Measurements from ENCODE around the gene PUS3. TPM values are rescaled to one million over a fixed set of nuclear protein-coding genes. Genes with fewer than 3 reads are reported as not detected.
"Not testable (repeated sequence)": the region's sequence is repeated elsewhere in the genome, so short reads cannot be mapped to it uniquely, and the experiment has no call there.

The PUS3 gene
- total RNA-seq, 1 donor from 2014 or later: 7.8 TPM

- no peak for DNase-seq
Measured at GRCh38 chr11:125916683-125917347, 13.8 kb upstream of the PUS3 start.

- not testable (repeated sequence) for DNase-seq
Measured at GRCh38 chr11:125914601-125915000, 11.6 kb upstream of the PUS3 start.

DNA sequence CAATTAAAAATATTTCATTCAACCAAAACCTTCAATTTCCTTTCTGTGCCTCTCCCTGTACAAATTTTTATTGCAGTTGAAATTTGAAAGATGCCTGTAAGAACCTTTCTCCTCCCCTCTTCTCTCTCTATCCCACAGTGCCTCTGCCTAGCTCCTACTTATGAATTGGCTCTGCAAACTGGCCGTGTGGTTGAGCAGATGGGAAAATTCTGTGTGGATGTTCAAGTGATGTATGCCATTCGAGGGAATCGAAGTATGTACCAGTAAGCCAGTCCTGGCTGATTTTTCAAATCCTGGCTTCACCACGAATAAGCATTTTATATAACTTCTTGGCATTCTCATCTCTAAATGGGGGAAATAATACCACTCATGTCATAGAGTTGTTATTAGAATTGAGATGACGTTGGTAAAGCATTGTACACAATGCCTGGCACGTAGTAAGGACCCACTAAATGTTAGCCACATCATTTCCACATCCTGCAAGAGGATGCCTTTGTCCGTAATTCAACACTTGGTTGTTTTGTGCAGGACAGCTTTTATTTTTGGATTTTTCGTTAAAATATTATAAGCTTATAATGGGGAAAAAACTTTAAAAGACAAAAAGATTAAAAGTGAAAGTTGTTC, 7.3 kb upstream of the PUS3 start:
- no peak for DNase-seq

DNA sequence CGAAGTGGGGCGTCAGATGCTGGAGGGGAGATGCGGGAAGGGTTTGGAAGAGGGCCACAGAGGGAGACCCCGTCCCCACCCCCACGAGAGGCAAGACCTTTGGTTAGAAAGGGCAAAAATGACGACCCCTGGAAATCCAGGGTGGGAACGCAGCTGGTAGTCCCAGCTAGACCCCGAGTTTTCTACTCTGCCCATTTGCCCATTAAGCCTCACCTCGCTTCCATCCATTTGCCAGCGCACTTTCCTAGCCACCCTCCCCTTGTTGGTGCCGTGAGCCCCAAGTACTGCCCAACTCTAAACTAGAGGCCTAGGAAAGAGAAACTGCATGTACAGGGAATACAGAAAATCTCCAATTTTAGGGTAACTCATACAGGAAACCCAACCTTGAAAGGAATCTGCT, 1.7 kb upstream of the PUS3 start:
- DNase-seq: no peak

GRCh38 chr11:125903711-125904659, 979 bp upstream of the PUS3 start, which contains the start of gene DDX25:
TSS of gene DDX25 (plus strand) at chr11:125904508. CDS start at chr11:125904518, 10 bp downstream.
- no peak for DNase-seq

GRCh38 chr11:125902277-125902926, 604 bp downstream of the PUS3 start:
- DNase-seq: no peak

GRCh38 chr11:125901872-125902271, 1.1 kb downstream of the PUS3 start:
- DNase-seq: no peak

DNA sequence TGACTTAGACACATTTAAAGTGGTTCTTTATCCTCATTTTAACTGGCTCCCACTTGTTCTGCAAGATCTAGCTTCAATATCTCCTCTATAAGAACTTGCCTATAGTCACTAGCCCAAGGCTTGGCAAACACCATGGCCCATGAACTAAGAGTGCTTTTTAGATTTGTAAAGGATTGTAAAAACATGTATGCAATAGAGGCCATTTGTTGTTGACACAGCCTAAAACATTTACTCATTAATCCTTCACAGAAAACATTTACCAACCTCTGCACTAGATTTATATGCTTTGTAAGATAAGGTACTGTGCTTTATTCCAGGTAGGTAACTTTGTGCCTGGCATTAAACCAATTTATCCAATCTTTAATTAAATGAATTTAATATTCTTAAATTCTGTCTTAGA, 10.0 kb downstream of the PUS3 start:
- no peak for DNase-seq

GRCh38 chr11:125892071-125892470, 10.9 kb downstream of the PUS3 start:
- no peak for DNase-seq

DNA sequence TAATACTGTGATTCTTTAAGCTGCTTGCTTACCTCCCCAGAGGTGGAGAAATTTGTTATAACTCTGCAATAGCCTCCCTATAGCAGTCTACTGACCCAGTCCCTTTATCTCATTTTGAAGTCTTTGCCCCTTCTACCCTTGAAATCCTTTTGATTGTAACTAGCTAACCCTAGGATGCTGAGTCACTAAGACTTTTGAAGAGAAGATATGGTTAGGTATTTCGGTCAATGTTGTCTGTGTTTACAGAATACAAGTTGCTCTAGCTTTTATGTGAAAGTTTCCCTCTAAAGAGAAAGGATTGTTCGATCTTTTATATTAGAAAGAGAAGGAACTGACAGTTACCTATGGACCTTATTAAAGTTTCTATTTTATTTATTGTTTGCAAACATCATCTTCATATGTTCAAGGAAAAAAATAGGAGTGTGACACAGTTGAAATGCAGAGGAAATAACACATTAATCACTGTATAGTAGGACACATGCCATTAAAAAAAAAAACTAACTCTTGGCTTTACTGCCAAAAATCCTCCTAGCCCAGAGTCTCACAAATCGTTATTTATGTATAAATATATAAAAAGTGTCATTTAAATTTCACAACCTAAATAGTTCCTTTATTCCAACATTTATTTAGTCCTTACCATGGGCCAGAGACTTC, 12.4 kb downstream of the PUS3 start:
- no peak for DNase-seq

DNA sequence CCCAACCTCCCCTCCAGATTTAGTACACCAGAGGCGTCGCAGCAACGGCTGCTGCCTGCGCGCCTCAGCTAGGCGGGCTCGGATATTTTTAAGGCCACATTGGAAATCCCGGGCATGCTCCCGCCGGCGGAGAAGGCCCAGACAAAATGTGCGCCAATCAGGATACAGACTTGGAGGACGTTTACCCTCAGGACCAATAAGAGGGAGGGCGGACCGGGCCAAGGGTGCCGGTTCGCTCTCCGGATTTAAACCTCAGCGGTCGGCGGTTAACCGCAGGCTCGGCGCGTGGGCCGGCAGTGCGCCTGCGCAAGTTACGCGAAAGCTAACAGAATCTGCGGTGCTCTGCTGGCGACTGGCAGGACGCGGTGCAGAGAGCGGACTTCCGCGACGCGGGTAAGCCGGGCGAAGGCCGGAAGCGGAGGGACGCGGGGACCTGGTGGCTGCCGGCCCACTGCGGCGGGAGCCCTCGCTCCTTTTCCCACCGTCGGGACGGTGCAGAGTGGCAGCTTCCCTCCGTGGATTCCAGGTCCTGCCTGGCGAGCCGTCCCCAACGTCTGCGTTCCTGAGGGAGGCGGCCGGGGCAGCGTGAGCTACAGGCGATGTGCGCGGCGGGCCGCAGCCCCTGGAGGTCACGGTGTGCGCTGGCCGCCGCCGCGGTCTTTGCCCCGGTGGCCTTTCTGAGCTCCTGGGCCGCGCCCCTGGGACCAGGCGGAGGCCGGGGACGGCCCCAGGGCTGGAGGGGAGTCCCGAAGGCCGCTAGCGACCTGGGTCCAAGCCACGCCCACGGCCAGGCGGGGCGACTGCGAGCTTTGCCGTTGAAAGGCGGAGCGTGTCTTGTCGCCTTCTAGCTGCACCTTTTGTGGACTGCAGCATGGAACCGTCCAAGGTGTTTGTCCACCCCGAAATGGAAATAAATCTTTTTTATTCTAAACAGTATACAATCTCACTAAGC, 15.4 kb downstream of the PUS3 start, which contains the start of gene HYLS1:
TSS of gene HYLS1 (plus strand) at position 296 of the 952 bp plus-strand sequence. CDS start 11,701 bp downstream, outside the sequence.
- peak; percentile 94 for DNase-seq

DNA sequence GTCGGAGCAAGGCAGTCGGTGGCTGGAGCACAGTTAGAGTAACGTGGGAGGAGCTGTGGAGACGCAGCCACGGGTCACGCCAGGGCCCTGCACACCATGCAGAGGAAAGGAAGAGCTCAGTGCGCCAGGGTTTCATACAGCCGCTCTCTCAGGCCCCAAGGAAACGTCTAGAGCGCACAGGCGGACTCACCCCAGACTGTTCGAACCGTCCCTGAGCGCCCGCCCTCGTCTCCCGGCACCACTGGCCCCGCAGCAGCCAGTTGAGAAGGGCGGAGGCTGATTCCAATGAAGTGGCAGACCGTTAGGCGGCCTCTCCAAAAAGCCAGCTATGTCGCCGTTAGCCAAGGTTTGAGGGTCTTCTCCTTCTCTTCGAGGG, 16.0 kb downstream of the PUS3 start:
- no peak for DNase-seq

GRCh38 chr11:125883375-125883774, 19.6 kb downstream of the PUS3 start:
- DNase-seq: no peak

DNA sequence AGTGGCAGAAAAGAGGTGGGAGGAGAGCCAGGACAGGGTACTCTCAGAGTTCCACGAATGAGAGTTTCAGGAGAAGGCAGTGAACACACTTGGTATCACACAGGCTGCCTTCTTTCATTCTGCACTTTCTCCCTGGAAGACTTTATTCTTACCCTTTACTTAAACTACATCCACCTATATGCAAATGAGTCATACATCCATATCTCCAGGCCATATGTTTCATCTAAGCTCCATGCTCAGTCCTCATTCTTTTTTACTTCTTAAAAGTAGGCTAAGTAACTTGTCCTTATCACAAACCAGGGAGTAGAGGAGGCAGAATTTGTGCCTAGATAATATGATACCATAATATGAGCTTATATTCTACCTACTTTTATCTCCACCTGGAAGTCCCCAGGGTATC, 21.7 kb downstream of the PUS3 start:
- DNase-seq: no peak

DNA sequence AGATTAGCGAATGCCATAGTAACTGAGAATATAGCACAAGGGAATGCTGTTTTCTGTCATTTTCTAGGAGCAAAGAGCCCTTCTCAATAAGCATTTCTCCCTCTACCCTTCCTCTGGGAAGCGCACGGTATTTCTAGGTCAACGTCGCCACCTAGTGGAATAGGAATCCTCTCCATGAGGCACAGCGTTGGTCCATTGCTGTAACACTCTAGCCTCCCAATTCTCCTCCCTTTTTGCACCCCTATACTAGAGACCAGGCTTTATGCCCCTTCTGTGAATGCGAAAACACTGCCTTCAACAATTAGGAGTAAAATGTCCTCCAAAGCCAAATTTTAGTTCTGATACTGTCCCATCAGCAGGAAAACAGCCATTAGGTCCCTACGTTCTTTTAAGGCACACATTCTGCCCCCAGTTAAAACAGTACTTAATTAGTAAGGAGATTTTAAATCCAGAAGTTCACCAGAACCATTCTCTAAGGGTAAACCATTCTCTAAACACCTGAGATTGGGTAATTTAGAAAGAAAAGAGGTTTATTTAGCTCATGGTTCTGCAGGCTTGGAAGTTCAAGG, 28.4 kb downstream of the PUS3 start:
- peak; percentile 21 for DNase-seq

- no peak for DNase-seq
Measured at GRCh38 chr11:125873881-125874555, 29.0 kb downstream of the PUS3 start.

- no peak for DNase-seq
Measured at GRCh38 chr11:125872138-125872491, 30.9 kb downstream of the PUS3 start.

GRCh38 chr11:125871391-125872137, 31.4 kb downstream of the PUS3 start:
- DNase-seq: no peak

GRCh38 chr11:125869521-125869920, 33.5 kb downstream of the PUS3 start:
- no peak for DNase-seq

Data from skin of body (tissue), 2 donors.